ENCODE data around the gene MYO5A. TPM values are rescaled to one million over a fixed set of nuclear protein-coding genes. Genes with fewer than 3 reads are reported as not detected.

MYO5A gene
- total RNA-seq, 1 experiment from 2014 or later, result 21.8 TPM

- H3K56ac ChIP-seq (ENCODE audit: insufficient read length, low read depth, low read length), result no peak overlapping the region
- Mint-ChIP-seq H3K27me3 (ENCODE audit: low read depth) (no peaks in the 10 kb centered on the region), H3K9me3 (peaks cover 12 to 14% of the 10 kb centered on the region in 2 experiments), H3K4me1 (peaks cover 25 to 31% of the 10 kb centered on the region in 2 experiments), H3K36me3 (ENCODE audit: insufficient read depth in 1 of 3, low read depth in 3 of 3) (peaks cover 13 to 21% (median 17%) of the 10 kb centered on the region in 3 experiments), H3K4me3 (no peak overlapping the region), H3K27ac (no peak overlapping the region; a peak in 1 of 7 replicates)
- no peak overlapping the region for H4K8ac ChIP-seq (replicated peaks; ENCODE audit: insufficient read length, low read depth, low read length)
- H2BK5ac ChIP-seq (ENCODE audit: insufficient read length, low read length), result no peak overlapping the region
- peaks cover 11% of the 10 kb centered on the region; the same call in 1 of the 2 replicates for H3K4me1 ChIP-seq (ENCODE audit: insufficient read depth, low read length)
- no peak overlapping the region for H2BK12ac ChIP-seq (ENCODE audit: insufficient read length, low read depth, low read length)
- no peaks in the 10 kb centered on the region for H3K79me2 ChIP-seq (ENCODE audit: insufficient read depth, low read length)
- no peak overlapping the region for H2BK120ac ChIP-seq (ENCODE audit: low read depth, low read length, poor library complexity, severe bottlenecking)
- TF ChIP-seq CTCF (conservative IDR thresholded peaks at IDR 0.05), result no peak
- no peak overlapping the region for H3T11ph ChIP-seq (ENCODE audit: low read length)
- H3K4ac ChIP-seq (ENCODE audit: low read depth, low read length), result no peak overlapping the region
- no peaks in the 10 kb centered on the region for H3K23me2 ChIP-seq (ENCODE audit: insufficient read length, low read depth, low read length, poor library complexity, severe bottlenecking)
- no peak overlapping the region for H4K91ac ChIP-seq (ENCODE audit: insufficient read length, low read depth, low read length)
- no peak overlapping the region for H2AFZ ChIP-seq (ENCODE audit: low read length)
- no peak overlapping the region for H3K27ac ChIP-seq (ENCODE audit: insufficient read length, low read depth, low read length)
- no peak for DNase-seq
- WGBS (ENCODE audit: extremely low coverage, insufficient read length, low lambda C conversion rate), result no CpG with 5 or more reads among the region's 3 CpGs
- H4K20me1 ChIP-seq (ENCODE audit: control insufficient read depth, insufficient read depth, insufficient read length), result no peaks in the 10 kb centered on the region
- no peak overlapping the region for H3K18ac ChIP-seq (ENCODE audit: insufficient read length, low read depth, low read length)
- no peak overlapping the region for H3K4me2 ChIP-seq (ENCODE audit: insufficient read depth, insufficient read length, low read length)
- H3K9ac ChIP-seq (ENCODE audit: extremely low read depth, insufficient read length, low read length), result no peak overlapping the region
- no peak overlapping the region for H3K23ac ChIP-seq (ENCODE audit: insufficient read length, low read depth, low read length)
- no peak overlapping the region for H4K5ac ChIP-seq (ENCODE audit: insufficient read length, low read depth, low read length)
- no peak overlapping the region for H2BK15ac ChIP-seq (ENCODE audit: low read depth, low read length)
- H3K79me1 ChIP-seq (ENCODE audit: insufficient read depth, low read depth, low read length, poor library complexity, severe bottlenecking), result no peaks in the 10 kb centered on the region
- no peak overlapping the region for H3K14ac ChIP-seq (ENCODE audit: insufficient read depth, low read length)
- no peak overlapping the region for H2AK5ac ChIP-seq (ENCODE audit: insufficient read length, low read length)
- no peak overlapping the region for H2BK20ac ChIP-seq (ENCODE audit: low read depth, low read length, poor library complexity, severe bottlenecking)
- no peaks in the 10 kb centered on the region for H3K27me3 ChIP-seq (ENCODE audit: insufficient read depth, low read length)
- no peaks in the 10 kb centered on the region for H3K9me3 ChIP-seq (ENCODE audit: control insufficient read depth, low read depth, low read length)
These were observed 64.6 kb downstream of the MYO5A start for GRCh38 chr15:52464040-52464439.
